SK-N-SH (cell line): ENCODE data around the gene GPX1. TPM values are rescaled to one million over a fixed set of nuclear protein-coding genes. Genes with fewer than 3 reads are reported as not detected.

ENCODE experiments used
- CTCF ChIA-PET: fragments of 300-600, 350-600 bp; formaldehyde crosslinking; extraction: SDS; loops from one replicate; lab custom pipeline; 2021; lab: Yijun Ruan, JAX
- POLR2A ChIA-PET: fragments of 350-600 bp; sonication (Branson Sonifier 250); formaldehyde crosslinking; extraction: SDS; loops from one replicate; lab custom pipeline; 2020; ENCODE audit warnings: antibody characterized with exemption, inconsistent platforms; lab: Yijun Ruan, JAX
- DNase-seq: peaks from one replicate; pipeline ENCODE4 v3.0.0; 2012
- H2AFZ ChIP-seq: fragments of 200-600 bp; sonication (generic); 2 replicates; pipeline ENCODE4 v1.8.1; 2016; ENCODE audit warnings: antibody characterized with exemption, mild to moderate bottlenecking, low read depth
- H3F3A ChIP-seq: fragments of 200-600 bp; sonication (generic); replicated peaks from 2 replicates; pipeline ENCODE3; 2016; ENCODE audit warnings: antibody characterized with exemption, mild to moderate bottlenecking; ENCODE audit not compliant: insufficient read depth
- H3K27ac ChIP-seq, 2 experiments: fragments of 200-500 bp in 1 of 2; fragments of 200-600 bp in 1 of 2; sonication (Bioruptor generic) in 1 of 2; sonication (generic), shearing (Covaris generic) in 1 of 2; 2 replicates each; pipeline versions ENCODE4 v1.5.1 to v1.6.1; 2014 to 2016; ENCODE audit warnings: low read depth in 2 of 2, inconsistent platforms in 1 of 2, low read length in 1 of 2, mild to moderate bottlenecking in 1 of 2, mixed read lengths in 1 of 2
- H3K27me3 ChIP-seq: fragments of 200-600 bp; sonication (generic), shearing (Covaris generic); 2 replicates; pipeline ENCODE4 v1.6.1; 2016; ENCODE audit warnings: mixed run types; ENCODE audit not compliant: insufficient read depth
- H3K36me3 ChIP-seq, 2 experiments: fragments of 200-500 bp in 1 of 2; fragments of 200-600 bp in 1 of 2; sonication (Bioruptor generic) in 1 of 2; sonication (generic) in 1 of 2; replicated peaks in 1 of 2; 2 replicates each; pipeline versions ENCODE3 to v1.5.1; 2014 to 2016; ENCODE audit warnings: low read length in 1 of 2, mild to moderate bottlenecking in 1 of 2; ENCODE audit not compliant: insufficient read depth in 2 of 2, control insufficient read depth in 1 of 2
- H3K4me1 ChIP-seq, 2 experiments: fragments of 200-500 bp in 1 of 2; fragments of 200-600 bp in 1 of 2; sonication (Bioruptor generic) in 1 of 2; sonication (generic), shearing (Covaris generic) in 1 of 2; 2 replicates each; pipeline versions ENCODE4 v1.5.1 to v1.6.1; 2014 to 2016; ENCODE audit warnings: low read depth in 1 of 2, low read length in 1 of 2, mixed run types in 1 of 2; ENCODE audit not compliant: insufficient read depth in 2 of 2, control insufficient read depth in 1 of 2
- H3K4me2 ChIP-seq: fragments of 200-600 bp; sonication (generic), shearing (Covaris generic); 2 replicates; pipeline ENCODE4 v1.6.1; 2017; ENCODE audit warnings: mixed run types
- H3K4me3 ChIP-seq, 2 experiments: fragments of 200-500 bp in 1 of 2; fragments of 200-600 bp in 1 of 2; sonication (Bioruptor generic) in 1 of 2; sonication (generic), shearing (Covaris generic) in 1 of 2; 2 replicates each; pipeline versions ENCODE4 v1.5.1 to v1.8.1; 2014 to 2016; ENCODE audit warnings: low read depth in 2 of 2, inconsistent platforms in 1 of 2, low read length in 1 of 2, mild to moderate bottlenecking in 1 of 2, mixed read lengths in 1 of 2, moderate library complexity in 1 of 2
- H3K79me2 ChIP-seq: fragments of 200-600 bp; sonication (generic); 2 replicates; pipeline ENCODE4 v1.8.1; 2017; ENCODE audit warnings: mild to moderate bottlenecking; ENCODE audit not compliant: insufficient read depth
- H3K9ac ChIP-seq: fragments of 200-600 bp; sonication (generic); 2 replicates; pipeline ENCODE4 v1.6.1; 2017; ENCODE audit warnings: mixed run types
- H3K9me2 ChIP-seq: fragments of 200-600 bp; sonication (generic); 2 replicates; pipeline ENCODE4 v1.6.1; 2017; ENCODE audit warnings: mixed run types
- H3K9me3 ChIP-seq: fragments of 200-600 bp; sonication (generic); 2 replicates; pipeline ENCODE4 v1.6.1; 2017; ENCODE audit warnings: mixed run types, mild to moderate bottlenecking, moderate library complexity
- H4K20me1 ChIP-seq: fragments of 200-600 bp; sonication (generic); 2 replicates; pipeline ENCODE4 v1.6.1; 2017; ENCODE audit warnings: mild to moderate bottlenecking, mixed run types; ENCODE audit not compliant: insufficient read depth
- CHD2 ChIP-seq: fragments of 150-350 bp; IDR thresholded peaks from 2 replicates; pipeline ENCODE4 v1.6.1; 2018; ENCODE audit warnings: low read length; ENCODE audit not compliant: partially characterized antibody
- CTCF ChIP-seq: fragments of 200-600 bp; sonication (generic); IDR thresholded peaks from 2 replicates; pipeline ENCODE4 v1.6.1; 2017; ENCODE audit warnings: antibody characterized with exemption, mild to moderate bottlenecking, moderate library complexity
- ELF1 ChIP-seq: IDR thresholded peaks from 2 replicates; pipeline ENCODE4 v1.4.0; 2012
- EZH2phosphoT487 ChIP-seq: fragments of 200-600 bp; sonication (generic); IDR thresholded peaks from 2 replicates; pipeline ENCODE4 v1.6.1; 2017; ENCODE audit warnings: low read depth, mixed run types, mild to moderate bottlenecking, antibody characterized with exemption, moderate library complexity, borderline replicate concordance
- FOXM1 ChIP-seq: IDR thresholded peaks from 2 replicates; pipeline ENCODE4 v1.4.0; 2012; ENCODE audit warnings: low read depth, mild to moderate bottlenecking
- GATA2 ChIP-seq: sonication (generic); formaldehyde crosslinking; IDR thresholded peaks from 2 replicates; pipeline ENCODE4 v1.5.0; 2020; ENCODE audit warnings: mild to moderate bottlenecking, missing genetic modification reagents
- IRF3 ChIP-seq: fragments of 150-350 bp; IDR thresholded peaks from 2 replicates; pipeline ENCODE4 v1.6.1; 2016; ENCODE audit warnings: mild to moderate bottlenecking, low read depth, low read length
- MAX ChIP-seq: IDR thresholded peaks from 2 replicates; pipeline ENCODE4 v1.4.0; 2012; ENCODE audit warnings: low read depth
- MEF2A ChIP-seq: IDR thresholded peaks from 2 replicates; pipeline ENCODE4 v1.4.0; 2012; ENCODE audit warnings: low read depth, borderline replicate concordance
- NRF1 ChIP-seq: IDR thresholded peaks from 2 replicates; pipeline ENCODE4 v1.6.1; 2012; ENCODE audit warnings: low read depth, mild to moderate bottlenecking, low read length
- POLR2AphosphoS5 ChIP-seq: IDR thresholded peaks from 2 replicates; pipeline ENCODE4 v1.6.1; 2012; ENCODE audit warnings: low read depth, low read length
- RCOR1 ChIP-seq: fragments of 150-350 bp; IDR thresholded peaks from 2 replicates; pipeline ENCODE4 v1.6.1; 2017; ENCODE audit warnings: antibody characterized with exemption, low read length
- REST ChIP-seq: IDR thresholded peaks from 2 replicates; pipeline ENCODE4 v1.6.1; 2012; ENCODE audit warnings: mild to moderate bottlenecking, low read depth, low read length, moderate library complexity
- RXRA ChIP-seq: IDR thresholded peaks from 2 replicates; pipeline ENCODE4 v1.4.0; 2012; ENCODE audit warnings: low read depth, mild to moderate bottlenecking, borderline replicate concordance
- SIN3A ChIP-seq: IDR thresholded peaks from 2 replicates; pipeline ENCODE4 v1.6.1; 2012; ENCODE audit warnings: low read depth, mild to moderate bottlenecking, low read length, moderate library complexity, borderline replicate concordance
- SMC3 ChIP-seq: IDR thresholded peaks from 2 replicates; pipeline ENCODE4 v1.6.1; 2012; ENCODE audit warnings: low read depth, low read length, improper control_type of control experiment
- TAF1 ChIP-seq: IDR thresholded peaks from 2 replicates; pipeline ENCODE4 v1.6.1; 2012; ENCODE audit warnings: low read depth, mild to moderate bottlenecking, low read length, moderate library complexity, borderline replicate concordance
- TCF12 ChIP-seq: IDR thresholded peaks from 2 replicates; pipeline ENCODE4 v1.4.0; 2012
- WGBS: methylation state at CpG from one replicate; pipeline ENCODE4 v1.1.6; 2017; ENCODE audit warnings: low lambda C conversion rate; 5-methylcytosine and 5-hydroxymethylcytosine counted together
- polyA plus RNA-seq, 3 experiments: library from polyadenylated mRNA; depleted of rRNA; stranded (reverse); fragments of >200 nt; gene quantifications; 2 replicates each; pipeline ENCODE4 v1.2.3, GENCODE V29; 2012
- TF ChIP-seq, protein P1 (sequence below): IDR thresholded peaks from 2 replicates; pipeline ENCODE4 v1.4.0; 2012; ENCODE audit warnings: low read depth, borderline replicate concordance

Gene GPX1
- polyA plus RNA-seq, 1 of the 3 experiments (the other 2 are of a cell fraction): 815 TPM

DNA sequence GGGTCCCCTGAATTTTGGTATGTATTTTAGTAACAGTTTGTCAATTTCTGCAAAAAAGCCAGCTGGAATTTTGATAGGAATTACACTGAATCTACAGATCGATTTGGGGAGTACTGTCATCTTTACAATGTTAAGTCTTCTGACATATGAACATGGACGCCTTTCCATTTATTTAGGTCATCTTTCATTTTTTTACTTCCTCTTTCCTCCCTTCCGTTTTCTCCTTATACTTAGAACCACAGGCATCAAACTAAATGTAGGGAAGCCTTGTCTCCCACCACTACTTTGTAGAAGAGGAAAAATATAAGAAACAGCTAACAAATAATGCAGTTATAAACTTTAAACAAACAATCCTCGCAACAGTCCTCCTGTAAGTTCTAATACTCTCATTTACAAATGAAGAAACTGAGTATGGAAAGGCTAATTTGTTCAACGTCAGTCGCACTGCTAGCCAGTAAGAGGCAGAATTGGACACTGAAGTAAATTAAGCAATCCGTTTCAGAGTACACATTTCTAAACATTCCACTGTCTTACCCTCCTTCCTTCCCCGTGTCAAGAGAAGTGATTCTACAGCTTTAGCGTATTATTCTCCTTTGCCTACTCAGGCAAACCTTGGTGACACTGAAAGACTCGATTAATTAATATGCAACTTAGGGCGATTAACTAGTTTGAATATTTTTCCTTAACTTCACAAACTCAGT lies 28.1 kb upstream of the GPX1 start:
- no peaks in the 10 kb centered on the region for H3K9me2 ChIP-seq
- H3K4me1 ChIP-seq: no peaks in the 10 kb centered on the region
- ChIA-PET CTCF (interaction anchor here (0.6 kb wide), 1 partner anchor 59 kb away, joined by 3 read pairs; no protein-coding TSS in a partner anchor), POLR2A (no interaction called here)
- no peak overlapping the region for H3K9ac ChIP-seq
- no peak overlapping the region for H3K4me3 ChIP-seq
- TF ChIP-seq NRF1 (no peak), TAF1 (no peak), SMC3 (no peak), TCF12 (no peak), SIN3A (no peak), FOXM1 (no peak), MAX (no peak), MEF2A (no peak), ELF1 (no peak), GATA2 (no peak), REST (no peak), IRF3 (no peak), RCOR1 (no peak), RXRA (no peak), CTCF (no peak), CHD2 (no peak), POLR2AphosphoS5 (no peak), EZH2phosphoT487 (no peak)
- TF ChIP-seq, protein P1, sequence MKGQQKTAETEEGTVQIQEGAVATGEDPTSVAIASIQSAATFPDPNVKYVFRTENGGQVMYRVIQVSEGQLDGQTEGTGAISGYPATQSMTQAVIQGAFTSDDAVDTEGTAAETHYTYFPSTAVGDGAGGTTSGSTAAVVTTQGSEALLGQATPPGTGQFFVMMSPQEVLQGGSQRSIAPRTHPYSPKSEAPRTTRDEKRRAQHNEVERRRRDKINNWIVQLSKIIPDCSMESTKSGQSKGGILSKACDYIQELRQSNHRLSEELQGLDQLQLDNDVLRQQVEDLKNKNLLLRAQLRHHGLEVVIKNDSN: no peak
- peaks cover 100% of the 10 kb centered on the region for H4K20me1 ChIP-seq
- WGBS: 93% methylated on average over 11 of the region's 11 CpGs
- H3K27me3 ChIP-seq: no peaks in the 10 kb centered on the region
- peaks cover 16% of the 10 kb centered on the region for H3F3A ChIP-seq
- DNase-seq: no peak
- H3K9me3 ChIP-seq: no peaks in the 10 kb centered on the region
- no peak overlapping the region for H3K4me2 ChIP-seq
- no peak overlapping the region for H2AFZ ChIP-seq
- H3K79me2 ChIP-seq: peaks cover 100% of the 10 kb centered on the region
- H3K36me3 ChIP-seq: peaks cover 0 to 12% of the 10 kb centered on the region in 2 experiments
- no peak overlapping the region for H3K27ac ChIP-seq
